ENCODE measurements around the gene HNRNPR. TPM values are rescaled to one million over a fixed set of nuclear protein-coding genes. Genes with fewer than 3 reads are reported as not detected.

HNRNPR gene
- total RNA-seq (2012; rRNA removed), result 47.4 and 60.6 TPM in 2 replicates

GRCh38 chr1:23344111-23344986, at the start of gene HNRNPR:
Gene HNRNPR, minus strand, starts transcription at chr1:23344284. Its CDS starts 3,276 bp downstream, at chr1:23341008.
- Histone ChIP-seq H3K4me3 (ENCODE audit: low read length) (peak within 1 kb of the TSS; percentile 92), H3K4me2 (ENCODE audit: low read length) (peak within 1 kb of the TSS; percentile 89), H3K27me3 (ENCODE audit: control insufficient read depth, insufficient read depth, low read length) (no peaks in the 10 kb centered on the region), H3K36me3 (ENCODE audit: insufficient read depth, low read length) (no peaks in the 10 kb centered on the region), H3K9me3 (replicated peaks; ENCODE audit: low read length) (no peaks in the 10 kb centered on the region), H3K4me1 (ENCODE audit: control insufficient read depth, insufficient read depth, low read length) (peaks cover 27% of the 10 kb centered on the region), H3K9ac (ENCODE audit: low read depth, low read length) (peak within 1 kb of the TSS; percentile 95)

DNA sequence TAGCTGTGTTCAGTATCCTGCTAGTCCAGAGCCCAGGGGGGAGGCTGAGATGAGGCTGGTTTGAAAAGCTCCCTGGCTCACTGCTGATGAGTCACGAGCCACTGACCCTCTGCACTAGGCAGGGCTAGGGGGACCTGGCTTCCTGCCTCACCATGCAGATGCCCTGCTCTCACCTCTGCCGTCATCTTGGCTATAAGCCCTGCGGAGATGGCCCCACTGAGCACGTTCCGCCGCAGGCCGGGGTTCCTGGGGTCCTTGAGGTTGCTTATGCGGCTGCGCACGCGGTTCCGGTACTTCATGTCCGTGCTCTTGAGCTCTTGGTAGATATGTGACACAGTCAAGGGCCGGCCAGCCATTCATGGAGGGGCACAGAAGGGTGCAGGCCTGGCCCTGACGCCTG, 49.6 kb upstream of the HNRNPR start:
- Histone ChIP-seq H3K9ac (ENCODE audit: low read depth, low read length) (no peak overlapping the region), H3K9me3 (replicated peaks; ENCODE audit: low read length) (no peaks in the 10 kb centered on the region), H3K4me2 (ENCODE audit: low read length) (no peak overlapping the region), H3K4me1 (ENCODE audit: control insufficient read depth, insufficient read depth, low read length) (peaks cover 20% of the 10 kb centered on the region), H3K27me3 (ENCODE audit: control insufficient read depth, insufficient read depth, low read length) (no peaks in the 10 kb centered on the region), H3K36me3 (ENCODE audit: insufficient read depth, low read length) (no peaks in the 10 kb centered on the region), H3K4me3 (ENCODE audit: low read length) (no peak overlapping the region)

DNA sequence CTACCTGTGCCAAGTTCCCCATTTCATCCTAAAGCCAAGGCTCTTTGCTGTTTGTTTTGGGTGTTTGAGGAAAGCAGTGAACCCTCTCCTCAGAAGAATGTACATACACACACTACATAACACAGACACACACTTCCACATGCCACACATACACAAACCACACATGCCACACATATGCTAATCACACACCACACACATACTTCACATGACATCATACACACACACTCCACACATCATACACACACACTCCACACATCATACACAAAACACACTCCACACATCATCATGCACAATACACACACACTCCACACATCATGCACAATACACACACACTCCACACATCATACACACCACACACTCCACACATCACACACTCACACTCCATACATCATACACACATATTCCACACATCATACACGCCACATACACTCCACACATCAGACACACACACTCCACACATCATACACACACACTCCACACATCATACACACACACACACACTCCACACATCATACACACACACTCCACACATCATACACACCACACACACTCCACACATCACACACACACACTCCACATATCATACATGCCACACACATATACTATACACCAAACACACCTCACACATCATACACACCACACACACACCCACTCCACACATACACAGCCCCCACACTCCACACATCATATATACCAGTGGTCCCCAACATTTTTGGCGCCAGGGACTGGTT, 48.2 kb upstream of the HNRNPR start:
- Histone ChIP-seq H3K4me3 (ENCODE audit: low read length) (no peak overlapping the region), H3K4me1 (ENCODE audit: control insufficient read depth, insufficient read depth, low read length) (peaks cover 20% of the 10 kb centered on the region), H3K9ac (ENCODE audit: low read depth, low read length) (no peak overlapping the region), H3K27me3 (ENCODE audit: control insufficient read depth, insufficient read depth, low read length) (no peaks in the 10 kb centered on the region), H3K36me3 (ENCODE audit: insufficient read depth, low read length) (no peaks in the 10 kb centered on the region), H3K9me3 (replicated peaks; ENCODE audit: low read length) (no peaks in the 10 kb centered on the region), H3K4me2 (ENCODE audit: low read length) (no peak overlapping the region)

DNA sequence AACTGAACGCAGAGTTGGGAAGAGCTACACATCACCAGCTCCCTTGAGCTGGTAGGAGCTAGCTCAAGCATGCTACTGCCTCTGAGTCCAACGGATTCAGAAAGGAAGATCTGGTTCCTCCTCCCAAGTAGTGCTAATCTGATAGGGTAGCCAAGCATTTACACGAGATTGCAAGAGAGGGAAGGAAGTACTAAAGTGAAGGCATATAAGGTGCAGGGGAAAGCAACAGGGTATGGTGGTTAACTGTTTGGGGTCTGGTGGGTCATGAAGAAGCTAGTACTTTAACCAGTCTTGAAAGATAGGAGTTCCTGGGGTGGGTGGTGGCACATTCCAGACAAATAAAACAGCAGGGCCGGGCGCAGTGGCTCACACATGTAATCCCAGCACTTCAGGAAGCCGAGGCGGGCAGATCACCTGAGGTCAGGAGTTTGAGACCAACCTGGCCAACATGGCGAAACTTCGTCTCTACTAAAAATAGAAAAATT, 45.8 kb upstream of the HNRNPR start:
- Histone ChIP-seq H3K27me3 (ENCODE audit: control insufficient read depth, insufficient read depth, low read length) (no peaks in the 10 kb centered on the region), H3K36me3 (ENCODE audit: insufficient read depth, low read length) (no peaks in the 10 kb centered on the region), H3K9ac (ENCODE audit: low read depth, low read length) (no peak overlapping the region), H3K4me3 (ENCODE audit: low read length) (no peak overlapping the region), H3K4me1 (ENCODE audit: control insufficient read depth, insufficient read depth, low read length) (peaks cover 22% of the 10 kb centered on the region), H3K9me3 (replicated peaks; ENCODE audit: low read length) (no peaks in the 10 kb centered on the region), H3K4me2 (ENCODE audit: low read length) (no peak overlapping the region)

- H3K36me3 ChIP-seq (ENCODE audit: insufficient read depth, low read length), result no peaks in the 10 kb centered on the region
- no peaks in the 10 kb centered on the region for H3K9me3 ChIP-seq (replicated peaks; ENCODE audit: low read length)
- no peak overlapping the region for H3K4me3 ChIP-seq (ENCODE audit: low read length)
- peaks cover 11% of the 10 kb centered on the region for H3K4me1 ChIP-seq (ENCODE audit: control insufficient read depth, insufficient read depth, low read length)
- H3K4me2 ChIP-seq (ENCODE audit: low read length), result no peak overlapping the region
- H3K27me3 ChIP-seq (ENCODE audit: control insufficient read depth, insufficient read depth, low read length), result no peaks in the 10 kb centered on the region
- H3K9ac ChIP-seq (ENCODE audit: low read depth, low read length), result no peak overlapping the region
These were observed 43.4 kb upstream of the HNRNPR start for GRCh38 chr1:23387494-23387893.

DNA sequence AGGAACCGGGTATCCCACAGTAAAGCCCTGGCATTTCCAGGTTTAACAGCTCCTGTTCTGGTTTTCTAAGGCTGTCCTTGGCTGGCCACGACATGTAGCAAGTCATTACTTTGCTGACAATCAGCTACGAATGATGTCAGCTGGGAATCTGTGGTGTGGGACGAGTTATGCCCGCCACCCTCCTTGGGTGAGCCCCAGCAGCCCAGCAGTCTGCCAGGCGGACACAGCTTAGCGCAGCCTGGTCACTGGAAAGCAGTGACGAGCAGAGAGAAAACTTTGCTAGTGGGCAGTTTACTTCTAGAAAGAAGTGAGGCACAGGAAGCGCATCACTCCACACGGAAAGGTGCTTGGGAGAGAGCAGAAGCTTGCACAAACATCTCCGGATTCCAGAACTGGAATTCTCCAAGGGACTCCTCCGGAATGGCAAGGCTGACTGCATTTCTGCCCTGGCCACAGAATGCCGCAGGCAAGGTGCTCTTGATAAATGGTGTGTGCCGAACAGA, 41.1 kb upstream of the HNRNPR start:
- Histone ChIP-seq H3K27me3 (ENCODE audit: control insufficient read depth, insufficient read depth, low read length) (no peaks in the 10 kb centered on the region), H3K9me3 (replicated peaks; ENCODE audit: low read length) (no peaks in the 10 kb centered on the region), H3K9ac (ENCODE audit: low read depth, low read length) (no peak overlapping the region), H3K4me3 (ENCODE audit: low read length) (no peak overlapping the region), H3K4me2 (ENCODE audit: low read length) (no peak overlapping the region), H3K36me3 (ENCODE audit: insufficient read depth, low read length) (no peaks in the 10 kb centered on the region), H3K4me1 (ENCODE audit: control insufficient read depth, insufficient read depth, low read length) (peaks cover 17% of the 10 kb centered on the region)

DNA sequence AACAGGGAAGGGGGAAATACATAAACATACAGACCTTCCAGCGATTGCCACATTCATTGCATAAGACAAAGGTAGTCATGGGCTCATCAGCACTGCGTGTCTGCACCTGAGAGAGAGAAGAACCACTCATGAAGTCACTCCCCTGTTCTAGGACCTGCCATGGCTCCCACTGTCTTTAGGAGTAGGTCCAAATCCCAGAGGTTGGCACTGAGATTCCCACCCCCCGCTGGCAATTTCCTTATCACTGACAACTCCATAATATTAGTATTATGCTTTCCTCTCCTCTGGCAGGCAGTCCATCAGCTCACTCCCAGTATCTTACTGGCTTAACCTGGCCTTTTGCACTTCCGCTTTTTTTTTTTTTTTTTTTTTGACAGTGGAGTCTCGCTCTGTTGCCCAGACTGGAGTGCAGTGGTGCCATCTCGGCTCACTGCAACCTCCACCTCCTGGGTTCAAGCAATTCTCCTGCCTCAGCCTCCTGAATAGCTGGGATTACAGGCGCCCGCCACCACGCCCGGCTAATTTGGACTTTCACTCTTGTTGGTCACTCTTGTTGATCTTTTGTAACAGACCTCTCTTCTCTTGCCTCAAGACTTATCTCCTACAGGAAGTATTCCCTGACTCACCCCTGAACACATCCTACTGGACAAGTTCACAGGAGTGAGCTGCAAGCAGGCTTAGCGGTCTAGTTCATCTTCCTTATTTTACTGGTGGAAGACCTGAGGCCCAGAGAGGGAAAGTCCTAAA, 40.4 kb upstream of the HNRNPR start:
- Histone ChIP-seq H3K36me3 (ENCODE audit: insufficient read depth, low read length) (no peaks in the 10 kb centered on the region), H3K4me2 (ENCODE audit: low read length) (no peak overlapping the region), H3K4me3 (ENCODE audit: low read length) (no peak overlapping the region), H3K27me3 (ENCODE audit: control insufficient read depth, insufficient read depth, low read length) (no peaks in the 10 kb centered on the region), H3K4me1 (ENCODE audit: control insufficient read depth, insufficient read depth, low read length) (peaks cover 17% of the 10 kb centered on the region), H3K9ac (ENCODE audit: low read depth, low read length) (no peak overlapping the region), H3K9me3 (replicated peaks; ENCODE audit: low read length) (no peaks in the 10 kb centered on the region)

DNA sequence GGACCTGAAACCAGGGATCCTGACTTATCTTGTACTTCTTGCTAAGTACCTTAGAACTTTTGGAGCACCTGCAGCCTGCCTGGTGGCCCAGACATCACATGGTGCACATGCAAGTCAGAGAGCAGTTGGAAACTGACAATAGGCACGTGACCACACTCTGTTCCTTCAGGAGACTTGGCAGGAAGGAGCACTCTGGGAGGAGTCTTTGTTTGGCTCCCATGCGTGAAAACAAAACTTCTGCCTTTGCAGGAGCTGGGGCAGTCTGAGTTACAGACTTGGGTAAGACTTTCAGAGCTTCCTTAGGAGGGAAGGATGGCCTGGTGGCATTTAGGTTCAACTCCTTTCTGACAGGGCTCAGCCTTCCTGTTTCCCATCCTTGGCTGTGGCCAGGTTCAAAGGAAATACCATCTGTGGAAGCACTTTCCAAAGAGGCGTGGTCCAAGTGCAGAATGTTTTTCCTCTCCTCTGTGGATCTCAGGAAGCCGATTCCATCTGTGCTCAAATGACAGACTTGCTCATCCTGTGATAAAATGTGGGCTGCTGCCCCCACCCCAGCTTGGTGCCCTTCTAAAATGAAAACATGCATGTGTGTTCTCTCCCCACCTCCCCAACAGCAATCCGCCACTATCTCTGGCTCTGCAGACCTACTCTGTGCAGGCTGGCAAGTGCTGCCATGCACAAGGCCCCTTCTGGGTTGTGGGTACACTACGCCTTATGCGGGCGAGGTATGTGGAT, 39.7 kb upstream of the HNRNPR start:
- Histone ChIP-seq H3K9ac (ENCODE audit: low read depth, low read length) (no peak overlapping the region), H3K4me1 (ENCODE audit: control insufficient read depth, insufficient read depth, low read length) (peaks cover 17% of the 10 kb centered on the region), H3K9me3 (replicated peaks; ENCODE audit: low read length) (no peaks in the 10 kb centered on the region), H3K36me3 (ENCODE audit: insufficient read depth, low read length) (no peaks in the 10 kb centered on the region), H3K4me2 (ENCODE audit: low read length) (no peak overlapping the region), H3K27me3 (ENCODE audit: control insufficient read depth, insufficient read depth, low read length) (no peaks in the 10 kb centered on the region), H3K4me3 (ENCODE audit: low read length) (no peak overlapping the region)

- H3K4me1 ChIP-seq (ENCODE audit: control insufficient read depth, insufficient read depth, low read length), result peaks cover 36% of the 10 kb centered on the region
- no peak overlapping the region for H3K4me2 ChIP-seq (ENCODE audit: low read length)
- no peak overlapping the region for H3K9ac ChIP-seq (ENCODE audit: low read depth, low read length)
- no peaks in the 10 kb centered on the region for H3K36me3 ChIP-seq (ENCODE audit: insufficient read depth, low read length)
- no peaks in the 10 kb centered on the region for H3K27me3 ChIP-seq (ENCODE audit: control insufficient read depth, insufficient read depth, low read length)
- no peaks in the 10 kb centered on the region for H3K9me3 ChIP-seq (replicated peaks; ENCODE audit: low read length)
- no peak overlapping the region for H3K4me3 ChIP-seq (ENCODE audit: low read length)
These were observed 37.3 kb upstream of the HNRNPR start for GRCh38 chr1:23381233-23381885.

DNA sequence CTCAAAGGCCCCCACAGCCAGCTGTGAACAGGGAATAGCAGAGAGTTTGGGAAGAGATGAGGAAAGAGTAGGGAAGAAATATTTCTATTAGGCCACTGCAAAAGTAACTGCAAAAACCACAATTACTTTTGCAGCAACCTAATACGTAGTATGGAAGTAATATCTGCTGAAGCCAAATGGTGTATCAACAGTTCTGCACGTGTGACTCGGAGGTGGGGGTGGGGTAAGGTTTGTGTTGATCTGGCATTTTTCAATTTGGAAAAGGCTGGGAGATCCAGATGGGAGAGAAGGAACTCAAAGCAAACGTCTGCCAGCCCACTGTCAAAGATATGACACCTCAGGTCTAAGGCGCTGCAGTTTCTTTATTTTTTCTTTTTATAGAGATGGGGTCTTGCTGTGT, 36.6 kb upstream of the HNRNPR start:
- Histone ChIP-seq H3K4me1 (ENCODE audit: control insufficient read depth, insufficient read depth, low read length) (peaks cover 37% of the 10 kb centered on the region), H3K36me3 (ENCODE audit: insufficient read depth, low read length) (no peaks in the 10 kb centered on the region), H3K9me3 (replicated peaks; ENCODE audit: low read length) (no peaks in the 10 kb centered on the region), H3K9ac (ENCODE audit: low read depth, low read length) (no peak overlapping the region), H3K27me3 (ENCODE audit: control insufficient read depth, insufficient read depth, low read length) (no peaks in the 10 kb centered on the region), H3K4me2 (ENCODE audit: low read length) (no peak overlapping the region), H3K4me3 (ENCODE audit: low read length) (no peak overlapping the region)
